A549 (cell line): Measurements from ENCODE around the gene C5orf24. TPM values are rescaled to one million over a fixed set of nuclear protein-coding genes. Genes with fewer than 3 reads are reported as not detected.

Source experiments
- ATAC-seq, 2 experiments: fragments of 200-7000 bp in 1 of 2; fragments of >200 bp in 1 of 2; cut with Nextera tagmentation in 1 of 2; cut with Tn5 transposase in 1 of 2; 3 replicates each; pipeline versions ENCODE4 v1.8.0 to v1.9.1; 2018 to 2020; ENCODE audit warnings: mild to moderate bottlenecking in 1 of 2, moderate library complexity in 1 of 2
- CTCF ChIA-PET: fragments of 300-600 bp; sonication (Branson Sonifier 250); formaldehyde crosslinking; extraction: SDS; loops from one replicate; lab custom pipeline; 2021; ENCODE audit warnings: antibody characterized with exemption, inconsistent platforms; lab: Yijun Ruan, JAX
- POLR2A ChIA-PET: fragments of 350-600 bp; formaldehyde crosslinking; extraction: SDS; loops from one replicate; lab custom pipeline; 2021; ENCODE audit warnings: antibody characterized with exemption, inconsistent platforms; lab: Yijun Ruan, JAX
- DNase-seq, 2 experiments: peaks; one replicate each; pipeline versions ENCODE4 v3.0.0 to v3.0.0-alpha.2; 2011 to 2016; ENCODE audit warnings: low read depth in 1 of 2, low spot score in 1 of 2
- FAIRE-seq: peaks from 2 replicates; lab custom pipeline; 2011; peaks lifted over from hg19 to GRCh38; lab: Jason Lieb, UNC
- H3K27ac ChIP-seq, 2 experiments: fragments of >200 bp; sonication (Bioruptor Twin); formaldehyde crosslinking; 3 replicates each; pipeline ENCODE4 v1.5.1; 2016 to 2017
- H3K4me1 ChIP-seq: fragments of >200 bp; sonication (Bioruptor Twin); formaldehyde crosslinking; 3 replicates; pipeline ENCODE4 v1.6.1; 2016
- H3K4me2 ChIP-seq: fragments of >200 bp; sonication (Bioruptor Twin); formaldehyde crosslinking; 3 replicates; pipeline ENCODE4 v1.6.1; 2016
- H3K4me3 ChIP-seq: fragments of >200 bp; sonication (Bioruptor Twin); formaldehyde crosslinking; 3 replicates; pipeline ENCODE4 v1.5.1; 2016
- H3K9me3 ChIP-seq: fragments of >200 bp; sonication (Bioruptor Twin); formaldehyde crosslinking; 3 replicates; pipeline ENCODE4 v1.6.1; 2016
- BCL3 ChIP-seq: fragments of >200 bp; sonication (Bioruptor Twin); formaldehyde crosslinking; IDR thresholded peaks from 3 replicates; pipeline ENCODE4 v1.6.1; 2016
- CBX2 ChIP-seq: fragments of 200-600 bp; sonication (generic); IDR thresholded peaks from 2 replicates; pipeline ENCODE4 v1.6.1; 2016; ENCODE audit warnings: low read depth, mild to moderate bottlenecking, borderline replicate concordance
- CHD4 ChIP-seq: fragments of 200-600 bp; sonication (generic); IDR thresholded peaks from 2 replicates; pipeline ENCODE4 v1.6.1; 2016; ENCODE audit warnings: antibody characterized with exemption, mild to moderate bottlenecking, borderline replicate concordance
- EP300 ChIP-seq, 2 experiments: fragments of >200 bp; sonication (Bioruptor Twin); formaldehyde crosslinking; IDR thresholded peaks; 2 replicates in 1 of 2; 3 replicates in 1 of 2; pipeline ENCODE4 v1.6.1; 2016 to 2017
- ESRRA ChIP-seq: fragments of 150-350 bp; IDR thresholded peaks from 2 replicates; pipeline ENCODE4 v1.6.1; 2014; ENCODE audit warnings: mild to moderate bottlenecking, low read length, borderline replicate concordance
- FOSL2 ChIP-seq, 2 experiments: fragments of 450-650 bp in 1 of 2; fragments of >200 bp in 1 of 2; sonication (Bioruptor Twin) in 1 of 2; formaldehyde crosslinking; IDR thresholded peaks; 2 replicates each; pipeline versions ENCODE4 v1.5.0 to v1.6.1; 2016 to 2020; ENCODE audit warnings: mild to moderate bottlenecking in 1 of 2, moderate library complexity in 1 of 2
- GATA3 ChIP-seq: IDR thresholded peaks from 2 replicates; pipeline ENCODE4 v1.6.1; 2012; ENCODE audit warnings: borderline replicate concordance
- HMGXB4 ChIP-seq: fragments of 250-450 bp; sonication (Bioruptor Pico); IDR thresholded peaks from 2 replicates; pipeline ENCODE4 v1.5.0; 2021; ENCODE audit warnings: mild to moderate bottlenecking, moderate library complexity, borderline replicate concordance
- HOXB5 ChIP-seq: fragments of 250-450 bp; sonication (Bioruptor Pico); IDR thresholded peaks from 2 replicates; pipeline ENCODE4 v1.5.0; 2020; ENCODE audit warnings: mild to moderate bottlenecking, moderate library complexity
- JUN ChIP-seq, 2 experiments: fragments of >200 bp; sonication (Bioruptor Twin); formaldehyde crosslinking; IDR thresholded peaks; 2 replicates in 1 of 2; 3 replicates in 1 of 2; pipeline ENCODE4 v1.6.1; 2016 to 2017
- JUNB ChIP-seq: fragments of >200 bp; sonication (Bioruptor Twin); formaldehyde crosslinking; IDR thresholded peaks from 2 replicates; pipeline ENCODE4 v1.6.1; 2016
- KDM1A ChIP-seq: fragments of 200-600 bp; sonication (generic); IDR thresholded peaks from 2 replicates; pipeline ENCODE4 v1.6.1; 2016; ENCODE audit warnings: low read depth, mild to moderate bottlenecking
- MAFK ChIP-seq: fragments of 450-650 bp; IDR thresholded peaks from 2 replicates; pipeline ENCODE4 v1.6.1; 2014; ENCODE audit not compliant: partially characterized antibody
- NFE2L2 ChIP-seq: fragments of 150-350 bp; conservative IDR thresholded peaks from 2 replicates; pipeline ENCODE4 v1.6.1; 2014; ENCODE audit warnings: low read length
- NR3C1 ChIP-seq: fragments of >200 bp; sonication (Bioruptor Twin); formaldehyde crosslinking; IDR thresholded peaks from 3 replicates; pipeline ENCODE4 v1.6.1; 2017
- PBX3 ChIP-seq: IDR thresholded peaks from 2 replicates; pipeline ENCODE4 v1.6.1; 2012
- PHF8 ChIP-seq: fragments of 200-600 bp; sonication (generic); IDR thresholded peaks from 2 replicates; pipeline ENCODE4 v1.6.1; 2016; ENCODE audit warnings: low read depth, mild to moderate bottlenecking, antibody characterized with exemption, moderate library complexity, borderline replicate concordance
- POLR2AphosphoS2 ChIP-seq: conservative IDR thresholded peaks from 2 replicates; pipeline ENCODE4 v1.6.1; 2012; ENCODE audit warnings: low read length, improper control_type of control experiment, inconsistent platforms
- RAD21 ChIP-seq, 2 experiments: fragments of >200 bp in 1 of 2; sonication (Bioruptor Twin) in 1 of 2; formaldehyde crosslinking in 1 of 2; IDR thresholded peaks in 1 of 2; conservative IDR thresholded peaks in 1 of 2; 2 replicates in 1 of 2; 3 replicates in 1 of 2; pipeline ENCODE4 v1.6.1; 2012 to 2018; ENCODE audit warnings: inconsistent platforms in 1 of 2
- RCOR1 ChIP-seq: fragments of 150-350 bp; IDR thresholded peaks from 2 replicates; pipeline ENCODE4 v1.6.1; 2014; ENCODE audit warnings: antibody characterized with exemption, low read length, low read depth
- RNF2 ChIP-seq: fragments of 200-600 bp; sonication (generic); IDR thresholded peaks from 2 replicates; pipeline ENCODE4 v1.6.1; 2016; ENCODE audit warnings: low read depth, mild to moderate bottlenecking, antibody characterized with exemption, moderate library complexity, borderline replicate concordance
- SMC3 ChIP-seq: fragments of >200 bp; sonication (Bioruptor Twin); formaldehyde crosslinking; IDR thresholded peaks from 3 replicates; pipeline ENCODE4 v1.6.1; 2018; ENCODE audit warnings: inconsistent platforms
- TP53 ChIP-seq: fragments of 250-450 bp; sonication (Bioruptor Pico); IDR thresholded peaks from 2 replicates; pipeline ENCODE4 v1.5.0; 2021; ENCODE audit warnings: mild to moderate bottlenecking, moderate library complexity
- ZFP36 ChIP-seq: fragments of 450-650 bp; IDR thresholded peaks from 2 replicates; pipeline ENCODE4 v1.6.1; 2014; ENCODE audit warnings: borderline replicate concordance; ENCODE audit not compliant: partially characterized antibody
- ZSCAN20 ChIP-seq: fragments of 250-450 bp; sonication (Bioruptor Pico); IDR thresholded peaks from 2 replicates; pipeline ENCODE4 v1.8.0; 2022; ENCODE audit warnings: mild to moderate bottlenecking, moderate library complexity
- WGBS: methylation state at CpG from one replicate; pipeline ENCODE4 v1.1.6; 2017; ENCODE audit errors: missing lambda C conversion rate; 5-methylcytosine and 5-hydroxymethylcytosine counted together
- polyA plus RNA-seq, 4 experiments: library from polyadenylated mRNA; depleted of rRNA in 3 of 4; stranded (reverse); fragments of >200 nt; fragmentation: RNase III in 1 of 4; extraction: RNeasy Plus Mini Kit Qiagen cat#74134 plus additional on column Dnase treatment in 1 of 4; gene quantifications; 2 replicates in 3 of 4; 3 replicates in 1 of 4; pipeline ENCODE4 v1.2.3, GENCODE V29; 2011 to 2017
- TF ChIP-seq, protein P1 (sequence below): IDR thresholded peaks from 2 replicates; pipeline ENCODE4 v1.6.1; 2012; ENCODE audit warnings: low read depth, borderline replicate concordance
- TF ChIP-seq, protein P2 (sequence below): fragments of >200 bp; sonication (Bioruptor Twin); formaldehyde crosslinking; IDR thresholded peaks from 2 replicates; pipeline ENCODE4 v1.6.1; 2016

Gene C5orf24
- polyA plus RNA-seq, 2 of the 4 experiments (the other 2 are of a cell fraction) = 27.0 to 53.7 TPM

- no peak for FAIRE-seq
- peaks cover 57% of the 10 kb centered on the region for H3K4me1 ChIP-seq
- CTCF ChIA-PET = interaction anchor here (0.6 to 1.2 kb wide), 3 partner anchors 8 to 631 kb away, joined by 3 read pairs; partner anchors contain the start of gene PCBD2
Measured at GRCh38 chr5:134844252-134844651, 1.5 kb upstream of the C5orf24 start.

DNA sequence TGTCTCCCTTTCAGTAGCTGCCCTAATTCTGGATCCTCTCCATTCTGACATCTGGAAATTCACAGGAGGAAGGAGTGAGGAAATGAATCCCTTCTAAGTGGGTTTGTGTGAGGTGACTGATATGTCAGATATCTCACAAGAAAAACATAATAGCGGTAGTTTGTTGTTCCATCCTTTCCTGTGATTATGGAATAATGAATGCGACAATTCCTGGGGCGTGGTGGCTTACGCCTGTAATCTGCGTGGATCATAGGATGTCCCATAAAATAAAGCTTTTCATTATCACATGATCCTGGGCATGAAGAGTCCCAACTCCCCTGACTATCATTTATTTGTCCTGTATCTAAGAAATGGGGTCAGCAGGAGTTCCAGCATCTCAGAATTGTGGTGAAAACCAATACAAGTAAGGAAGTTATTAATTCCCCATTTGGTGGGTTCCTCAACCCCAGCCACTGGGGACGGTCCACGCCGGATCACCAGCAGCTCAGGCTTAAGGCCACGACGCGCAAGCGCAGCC lies 375 bp upstream of the C5orf24 start:
- no peaks in the 10 kb centered on the region for H3K9me3 ChIP-seq
- ATAC-seq (peak in 1 of 2 experiments; percentile 35; a peak in 4 of 6 replicates), FAIRE-seq (no peak), DNase-seq (no peak)
- TF ChIP-seq CHD4 = no peak
- no peak for TF ChIP-seq JUN (IDR thresholded peaks at IDR 0.05)
- no peak for TF ChIP-seq NR3C1
- TF ChIP-seq HMGXB4 = no peak
- no peak for TF ChIP-seq ZSCAN20 (CRISPR knock-in tag)
- no peak for TF ChIP-seq FOSL2 (IDR thresholded peaks at IDR 0.05)
- TF ChIP-seq FOSL2 (CRISPR knock-in tag; IDR thresholded peaks at IDR 0.05) = no peak
- TF ChIP-seq SMC3 = no peak
- TF ChIP-seq NFE2L2 = no peak
- TF ChIP-seq HOXB5 = no peak
- no peak for TF ChIP-seq MAFK
- no peak for TF ChIP-seq POLR2AphosphoS2
- TF ChIP-seq JUNB = no peak
- no peak for TF ChIP-seq EP300 (IDR thresholded peaks at IDR 0.05)
- no peak for TF ChIP-seq ESRRA
- peak overlapping the region; percentile 94 to 98 for H3K27ac ChIP-seq
- peaks cover 69% of the 10 kb centered on the region for H3K4me1 ChIP-seq
- 12% methylated on average over 12 of the region's 12 CpGs for WGBS
- ChIA-PET CTCF (interaction anchor here (0.9 to 1.2 kb wide), 4 partner anchors 11 to 107 kb away, joined by 3 to 5 read pairs (median 3); partner anchors contain the start of genes CAMLG and PCBD2), POLR2A (interaction anchor here (0.5 to 1.3 kb wide), 18 partner anchors 8 to 669 kb away, joined by 3 to 15 read pairs (median 4); partner anchors contain the start of genes PCBD2, SKP1 and TXNDC15)
- peak overlapping the region; percentile 62 for H3K4me2 ChIP-seq
- H3K4me3 ChIP-seq = peak overlapping the region; percentile 84; the same call in 1 of the 3 replicates

More at GRCh38 chr5:134844252-134844651, 1.5 kb upstream of the C5orf24 start:
- peak overlapping the region in 1 of 2 experiments; percentile 98; a peak in 3 of 6 replicates for H3K27ac ChIP-seq
- DNase-seq = no peak
- H3K9me3 ChIP-seq = no peaks in the 10 kb centered on the region
- TF ChIP-seq, protein P1, sequence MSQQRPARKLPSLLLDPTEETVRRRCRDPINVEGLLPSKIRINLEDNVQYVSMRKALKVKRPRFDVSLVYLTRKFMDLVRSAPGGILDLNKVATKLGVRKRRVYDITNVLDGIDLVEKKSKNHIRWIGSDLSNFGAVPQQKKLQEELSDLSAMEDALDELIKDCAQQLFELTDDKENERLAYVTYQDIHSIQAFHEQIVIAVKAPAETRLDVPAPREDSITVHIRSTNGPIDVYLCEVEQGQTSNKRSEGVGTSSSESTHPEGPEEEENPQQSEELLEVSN = no peak
- TF ChIP-seq CHD4 = no peak
- TF ChIP-seq BCL3 = no peak
- TF ChIP-seq, protein P2, sequence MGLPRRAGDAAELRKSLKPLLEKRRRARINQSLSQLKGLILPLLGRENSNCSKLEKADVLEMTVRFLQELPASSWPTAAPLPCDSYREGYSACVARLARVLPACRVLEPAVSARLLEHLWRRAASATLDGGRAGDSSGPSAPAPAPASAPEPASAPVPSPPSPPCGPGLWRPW = no peak
- TF ChIP-seq CBX2 = no peak
- no peak for TF ChIP-seq KDM1A
- TF ChIP-seq TP53 (CRISPR knock-in tag) = no peak
- TF ChIP-seq PBX3 = no peak
- TF ChIP-seq GATA3 = no peak
- no peak for TF ChIP-seq RAD21 (conservative IDR thresholded peaks at IDR 0.05 in 1 of 2, IDR thresholded peaks at IDR 0.05 in 1 of 2)
- TF ChIP-seq RCOR1 = no peak
- no peak for TF ChIP-seq RNF2
- TF ChIP-seq NR3C1 = no peak
- TF ChIP-seq EP300 (IDR thresholded peaks at IDR 0.05) = no peak
- TF ChIP-seq ZFP36 = no peak
- no peak for TF ChIP-seq PHF8
- TF ChIP-seq, all 56 proteins: peak for 0
- no peak overlapping the region for H3K4me3 ChIP-seq
- POLR2A ChIA-PET = no interaction called here
- 83% methylated on average over 1 of the region's 1 CpG for WGBS
- no peak overlapping the region for H3K4me2 ChIP-seq
- ATAC-seq = no peak
